ENCODE measurements around the gene TSPAN8. TPM values are rescaled to one million over a fixed set of nuclear protein-coding genes. Genes with fewer than 3 reads are reported as not detected.

The TSPAN8 gene
- 10 to 100 TPM; 22.3 to 38.5 (median 25.2) TPM for polyA plus RNA-seq

- WGBS, 3 donors: 53 to 65% (median 55%) methylated on average over 7 of the region's 7 CpGs
- no peak within 1 kb of the TSS for H3K27ac ChIP-seq (ENCODE audit: low read depth, low read length)
Observed at GRCh38 chr12:71157601-71158233, at the start of gene TSPAN8. Gene TSPAN8, minus strand, starts transcription at chr12:71157999. Its CDS starts 321 bp downstream, at chr12:71157678.

GRCh38 chr12:71201136-71201679 lies 43.4 kb upstream of the TSPAN8 start:
- 95 to 98% (median 98%) methylated on average over 1 of the region's 1 CpG for WGBS, 3 donors
- H3K27ac ChIP-seq (ENCODE audit: low read depth, low read length): no peak overlapping the region

DNA sequence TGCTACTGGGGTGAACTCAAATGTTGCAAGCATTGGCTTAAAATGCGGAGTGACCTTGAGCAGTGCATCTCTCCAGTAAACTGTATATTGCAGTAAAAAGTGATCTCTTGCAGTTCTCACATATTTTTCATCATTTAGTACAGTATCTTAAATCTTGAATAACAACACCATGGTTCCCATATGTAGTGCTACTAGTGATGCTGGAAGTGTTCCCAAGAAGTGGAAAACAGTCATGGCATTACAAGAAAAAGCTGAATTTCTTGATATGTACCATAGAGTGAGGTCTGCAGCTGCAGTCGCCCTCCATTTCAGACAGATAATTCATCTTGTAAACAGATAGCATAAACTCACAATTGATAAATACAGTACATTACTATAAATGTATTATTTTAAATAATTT lies 42.9 kb upstream of the TSPAN8 start:
- 84 to 95% (median 92%) methylated on average over 2 of the region's 2 CpGs for WGBS, 3 donors
- no peak overlapping the region for H3K27ac ChIP-seq (ENCODE audit: low read depth, low read length)

DNA sequence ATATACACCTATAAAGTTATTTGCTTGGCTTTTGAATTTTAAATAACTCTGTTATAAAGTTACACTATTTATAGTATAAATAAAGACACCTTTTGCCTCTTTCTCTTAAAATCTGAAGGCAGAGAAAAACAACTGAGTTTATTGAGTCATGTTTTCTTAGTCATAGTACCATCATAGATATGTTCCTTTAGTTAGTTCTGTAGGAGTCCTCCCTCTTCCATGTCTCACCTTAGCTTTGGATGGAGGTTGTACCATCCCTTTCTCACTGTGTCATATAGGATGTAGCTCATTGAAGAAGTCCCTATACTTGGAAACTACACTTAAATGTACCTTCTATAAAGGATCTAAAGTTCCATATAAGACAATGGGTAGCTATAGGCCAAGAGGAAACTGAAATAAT lies 39.7 kb upstream of the TSPAN8 start:
- no peak overlapping the region for H3K27ac ChIP-seq (ENCODE audit: low read depth, low read length)

- WGBS, 3 donors: 66 to 76% (median 71%) methylated on average over 5 of the region's 5 CpGs
- H3K27ac ChIP-seq (ENCODE audit: low read depth, low read length): no peak overlapping the region
Observed at GRCh38 chr12:71195338-71195896, 37.6 kb upstream of the TSPAN8 start.

DNA sequence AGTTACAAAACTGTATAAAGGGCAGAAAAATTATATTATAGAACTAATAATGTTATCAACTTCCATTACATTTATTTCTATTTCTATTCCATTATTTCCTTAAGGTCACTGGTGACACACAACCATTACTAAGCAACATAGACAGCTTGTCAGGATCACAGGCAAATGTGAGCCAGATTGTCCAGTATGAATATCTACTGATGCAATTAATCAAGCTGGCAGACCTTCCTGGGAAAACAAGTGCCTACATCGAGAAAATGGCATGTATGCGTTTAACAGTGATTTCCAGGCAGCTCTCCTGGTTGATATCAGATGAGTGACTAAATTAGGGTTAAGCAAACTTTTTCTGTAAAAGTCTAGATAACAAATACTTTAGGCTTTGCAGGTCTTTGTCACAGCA lies 36.9 kb upstream of the TSPAN8 start:
- H3K27ac ChIP-seq (ENCODE audit: low read depth, low read length): no peak overlapping the region
- 24 to 54% (median 51%) methylated on average over 2 of the region's 2 CpGs for WGBS, 3 donors

DNA sequence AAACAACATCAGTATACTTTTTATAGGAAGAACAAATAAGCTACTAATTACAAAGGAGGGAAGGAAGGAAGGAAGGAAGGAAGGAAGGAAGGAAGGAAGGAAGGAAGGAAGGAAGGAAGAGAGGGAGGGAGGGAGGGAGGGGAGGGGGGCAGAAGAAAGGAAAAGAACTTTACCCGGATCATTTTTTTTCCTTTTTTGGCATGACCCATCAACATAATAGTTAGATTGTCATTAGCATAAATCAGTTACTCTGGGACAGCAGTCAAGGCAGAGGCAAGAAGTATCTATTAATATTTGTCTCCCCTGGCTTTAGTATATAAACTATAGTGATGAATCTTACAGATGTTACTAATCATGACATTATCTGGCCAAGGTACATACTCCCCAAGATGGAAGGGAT lies 35.2 kb upstream of the TSPAN8 start:
- 46 to 79% (median 62%) methylated on average over 1 of the region's 1 CpG for WGBS, 3 donors
- H3K27ac ChIP-seq (ENCODE audit: low read depth, low read length): no peak overlapping the region

GRCh38 chr12:71191509-71192196 lies 33.9 kb upstream of the TSPAN8 start:
- H3K27ac ChIP-seq (ENCODE audit: low read depth, low read length): no peak overlapping the region
- WGBS, 3 donors: 26 to 57% (median 53%) methylated on average over 5 of the region's 5 CpGs

DNA sequence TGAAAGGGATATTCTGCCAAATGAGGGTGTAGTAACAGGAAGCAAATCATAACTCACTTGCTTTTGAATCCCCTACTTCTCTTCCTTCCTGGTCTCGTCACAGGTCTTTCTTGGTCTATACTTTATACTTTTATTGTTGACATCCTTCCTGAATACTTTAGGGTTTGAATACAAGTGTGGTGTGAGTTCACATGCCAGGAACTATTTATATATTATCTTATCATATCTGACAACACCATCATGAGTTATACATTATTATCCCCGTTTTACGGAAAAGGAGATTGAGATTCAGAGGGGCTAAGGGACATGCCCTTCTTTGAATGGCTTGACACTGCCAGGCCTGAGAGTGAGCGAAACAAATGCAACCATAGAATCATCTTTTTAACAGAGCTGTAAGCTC lies 33.0 kb upstream of the TSPAN8 start:
- 61 to 63% (median 62%) methylated on average over 4 of the region's 4 CpGs for WGBS, 3 donors
- H3K27ac ChIP-seq (ENCODE audit: low read depth, low read length): no peak overlapping the region

- WGBS, 3 donors: 77 to 85% (median 80%) methylated on average over 3 of the region's 3 CpGs
- H3K27ac ChIP-seq (ENCODE audit: low read depth, low read length): no peak overlapping the region
Observed at GRCh38 chr12:71187379-71187778, 29.6 kb upstream of the TSPAN8 start.

DNA sequence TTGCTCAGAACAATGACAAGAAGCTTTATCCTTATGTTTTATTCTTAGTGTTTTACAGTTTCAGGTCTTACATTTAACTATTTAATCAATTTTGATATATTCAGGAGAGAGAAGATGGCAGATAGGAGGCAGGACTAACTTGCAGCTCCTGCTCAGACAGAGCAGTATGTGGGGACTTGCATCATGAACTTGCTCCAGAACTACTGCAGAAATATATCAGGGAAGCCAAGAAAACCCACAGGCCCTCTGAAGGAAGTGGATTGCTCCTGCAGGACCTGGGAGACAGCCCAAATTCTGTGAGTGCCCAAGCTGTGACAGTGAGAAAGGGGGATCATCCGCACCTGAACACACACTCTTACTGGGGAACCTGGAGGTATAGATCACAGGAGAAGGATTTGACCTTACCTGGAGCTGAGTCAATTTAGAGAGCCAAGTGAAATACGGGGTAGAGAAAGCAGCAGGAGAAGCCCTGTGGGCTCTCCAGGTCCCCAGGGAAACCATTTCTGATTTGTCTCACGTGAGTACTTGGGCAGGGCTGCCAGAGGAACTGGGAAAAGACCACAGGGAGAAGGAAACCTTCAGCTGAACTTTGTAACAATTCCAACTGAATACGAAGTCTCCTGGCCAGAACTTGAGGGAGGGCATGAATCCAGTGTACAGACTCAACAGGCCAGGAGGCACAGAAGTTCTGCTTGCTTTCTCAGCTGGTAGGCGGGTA lies 28.9 kb upstream of the TSPAN8 start:
- WGBS, 3 donors: 61 to 75% (median 72%) methylated on average over 5 of the region's 5 CpGs
- H3K27ac ChIP-seq (ENCODE audit: low read depth, low read length): no peak overlapping the region

DNA sequence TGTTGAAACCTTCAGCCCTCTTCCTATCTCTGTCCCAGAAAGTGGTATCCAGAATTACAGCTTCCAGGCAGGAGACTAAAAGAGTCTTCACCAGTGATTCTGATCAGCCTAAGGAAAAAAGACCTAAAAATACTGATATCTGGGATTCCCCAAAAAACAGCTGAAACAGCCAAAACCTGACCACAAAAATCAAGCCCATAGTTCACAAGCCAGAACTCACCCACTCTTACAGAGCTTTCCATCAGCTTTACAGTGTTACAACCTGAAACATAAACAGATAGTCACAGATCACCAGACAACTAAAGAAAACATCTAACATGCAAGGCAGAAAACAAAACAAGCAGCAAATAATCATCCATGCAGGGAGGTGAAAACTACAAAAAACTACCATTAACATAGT lies 26.0 kb upstream of the TSPAN8 start:
- H3K27ac ChIP-seq (ENCODE audit: low read depth, low read length): no peak overlapping the region

GRCh38 chr12:71183018-71183417 lies 25.2 kb upstream of the TSPAN8 start:
- 47 to 74% (median 50%) methylated on average over 1 of the region's 1 CpG for WGBS, 3 donors
- H3K27ac ChIP-seq (ENCODE audit: low read depth, low read length): no peak overlapping the region

- H3K27ac ChIP-seq (ENCODE audit: low read depth, low read length): no peak overlapping the region
Observed at GRCh38 chr12:71178162-71178561, 20.4 kb upstream of the TSPAN8 start.

DNA sequence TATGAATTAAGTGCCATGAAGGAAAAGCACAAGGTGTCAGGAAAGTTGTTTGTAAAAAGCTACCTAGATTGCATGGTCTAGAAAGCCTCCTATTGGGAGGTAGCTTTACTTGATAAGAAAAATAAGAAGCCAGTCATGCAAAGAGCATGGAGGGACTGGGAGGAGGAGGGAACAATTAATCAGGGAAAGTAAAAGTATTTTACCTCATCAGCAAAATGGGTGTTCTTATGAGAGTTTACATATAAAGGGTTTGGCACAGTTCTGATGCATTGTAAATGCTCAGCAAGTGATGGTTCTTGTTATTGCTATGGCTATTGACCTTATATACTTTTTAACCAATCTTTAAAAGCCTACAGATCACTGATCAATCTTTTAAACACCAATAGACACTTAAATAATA lies 17.0 kb upstream of the TSPAN8 start:
- no peak overlapping the region for H3K27ac ChIP-seq (ENCODE audit: low read depth, low read length)

DNA sequence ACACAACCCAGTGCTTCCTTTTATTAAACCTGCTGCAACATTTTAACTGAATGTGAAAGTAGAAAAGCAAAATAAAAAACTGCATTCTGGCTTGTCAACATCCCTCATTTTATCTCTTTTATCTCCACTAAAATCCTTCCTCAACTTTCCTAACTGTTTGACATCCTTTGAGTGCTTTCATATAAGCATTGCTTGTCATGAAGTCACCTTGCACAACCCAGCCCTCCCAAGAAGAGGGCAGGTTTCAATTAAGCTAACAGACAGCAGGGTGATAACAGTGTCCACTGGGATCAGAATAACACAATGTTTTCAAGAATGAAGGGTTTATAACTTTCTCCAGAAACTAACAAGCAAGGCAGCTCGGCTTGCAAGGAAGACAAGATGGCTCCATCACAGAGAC lies 16.3 kb upstream of the TSPAN8 start:
- 46 to 87% (median 52%) methylated on average over 1 of the region's 1 CpG for WGBS, 3 donors
- H3K27ac ChIP-seq (ENCODE audit: low read depth, low read length): no peak overlapping the region

DNA sequence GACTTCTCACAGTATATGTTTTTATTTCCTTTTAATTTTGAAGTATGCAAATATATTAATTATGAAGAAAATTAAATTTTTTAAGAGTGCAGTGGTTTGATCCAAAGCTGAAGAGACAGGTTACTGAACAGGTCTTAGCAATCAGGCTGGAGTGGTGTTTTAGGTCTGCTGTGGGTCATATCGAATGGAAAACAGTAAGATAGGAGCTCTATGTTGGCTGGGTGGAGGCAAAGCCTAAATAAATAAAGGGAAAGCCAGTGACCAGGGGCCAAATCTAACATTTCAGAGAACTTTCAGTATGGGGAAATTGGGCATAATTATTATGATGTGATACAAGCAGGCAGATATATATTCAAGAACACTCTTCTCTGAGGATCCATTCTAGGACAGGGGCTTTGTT lies 12.7 kb upstream of the TSPAN8 start:
- no peak overlapping the region for H3K27ac ChIP-seq (ENCODE audit: low read depth, low read length)
- WGBS, 3 donors: 53 to 72% (median 69%) methylated on average over 1 of the region's 1 CpG

- H3K27ac ChIP-seq (ENCODE audit: low read depth, low read length): no peak overlapping the region
Observed at GRCh38 chr12:71169286-71169685, 11.5 kb upstream of the TSPAN8 start.

GRCh38 chr12:71166862-71167496 lies 9.2 kb upstream of the TSPAN8 start:
- H3K27ac ChIP-seq (ENCODE audit: low read depth, low read length): no peak overlapping the region
- WGBS, 3 donors: 44 to 81% (median 79%) methylated on average over 4 of the region's 4 CpGs

Measured in adipose tissue (tissue), 3 donors.